ENCODE measurements around the gene DIPK2A. TPM values are rescaled to one million over a fixed set of nuclear protein-coding genes. Genes with fewer than 3 reads are reported as not detected.

The DIPK2A gene
- total RNA-seq, 3 donors from 2014 or later: 7.3 to 8.5 (median 8.0) TPM

DNA sequence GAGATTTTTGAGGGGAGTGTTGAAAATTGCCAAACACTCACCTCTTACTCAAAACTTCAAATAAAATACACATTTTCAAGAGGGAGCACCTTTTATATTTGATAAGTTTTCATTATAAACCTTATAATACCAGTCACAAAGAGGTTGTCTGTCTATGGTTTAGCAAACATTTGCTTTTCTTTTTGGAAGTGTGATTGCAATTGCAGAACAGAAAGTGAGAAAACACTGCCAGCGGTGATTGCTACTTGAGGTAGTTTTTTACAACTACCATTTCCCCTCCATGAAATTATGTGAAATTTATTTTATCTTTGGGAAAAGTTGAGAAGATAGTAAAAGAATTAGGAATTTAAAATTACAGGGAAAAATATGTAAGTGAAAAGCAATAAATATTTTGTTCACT is 20.1 kb downstream of the DIPK2A start:
- peaks cover 23% of the 10 kb centered on the region for H3K36me3 Mint-ChIP-seq (ENCODE audit: insufficient read depth)
- H3K9me3 Mint-ChIP-seq: no peaks in the 10 kb centered on the region
- ATAC-seq (no peak), DNase-seq (no peak)
- peaks cover 10% of the 10 kb centered on the region for H3K4me1 Mint-ChIP-seq (ENCODE audit: low read depth)
- H3K4me3 Mint-ChIP-seq: no peak overlapping the region
- H3K27me3 Mint-ChIP-seq (ENCODE audit: low read depth): no peaks in the 10 kb centered on the region

- no peaks in the 10 kb centered on the region for H3K4me1 Mint-ChIP-seq (ENCODE audit: low read depth)
- H3K9me3 Mint-ChIP-seq: no peaks in the 10 kb centered on the region
- ATAC-seq (no peak), DNase-seq (no peak)
- H3K27me3 Mint-ChIP-seq (ENCODE audit: low read depth): no peaks in the 10 kb centered on the region
- peaks cover 13% of the 10 kb centered on the region for H3K36me3 Mint-ChIP-seq (ENCODE audit: insufficient read depth)
- no peak overlapping the region for H3K4me3 Mint-ChIP-seq
These were observed 26.6 kb downstream of the DIPK2A start for GRCh38 chr3:143998266-143998665.

DNA sequence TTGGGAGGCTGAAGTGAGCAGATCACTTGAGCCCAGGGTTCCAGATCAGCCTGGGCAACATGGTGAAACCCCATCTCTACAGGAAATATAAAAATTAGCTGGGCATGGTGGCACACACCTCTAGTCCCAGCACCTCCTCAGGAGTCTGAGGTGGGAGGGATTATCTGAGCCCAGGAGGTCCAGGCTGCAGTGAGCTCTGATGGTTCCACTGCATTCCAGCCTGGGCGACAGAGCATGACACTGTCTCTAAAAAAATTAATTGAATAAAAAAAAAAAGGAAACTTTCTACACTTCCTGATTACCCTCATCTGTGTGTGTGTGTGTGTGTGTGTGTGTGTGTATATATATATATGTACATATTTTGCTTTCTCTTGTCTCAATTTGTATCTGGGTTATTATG is 31.4 kb downstream of the DIPK2A start:
- no peaks in the 10 kb centered on the region for H3K9me3 Mint-ChIP-seq
- H3K36me3 Mint-ChIP-seq (ENCODE audit: insufficient read depth): peaks cover 7% of the 10 kb centered on the region
- no peak overlapping the region for H3K4me3 Mint-ChIP-seq
- no peaks in the 10 kb centered on the region for H3K27me3 Mint-ChIP-seq (ENCODE audit: low read depth)
- no peaks in the 10 kb centered on the region for H3K4me1 Mint-ChIP-seq (ENCODE audit: low read depth)
- no peak for DNase-seq
- no peak for ATAC-seq

DNA sequence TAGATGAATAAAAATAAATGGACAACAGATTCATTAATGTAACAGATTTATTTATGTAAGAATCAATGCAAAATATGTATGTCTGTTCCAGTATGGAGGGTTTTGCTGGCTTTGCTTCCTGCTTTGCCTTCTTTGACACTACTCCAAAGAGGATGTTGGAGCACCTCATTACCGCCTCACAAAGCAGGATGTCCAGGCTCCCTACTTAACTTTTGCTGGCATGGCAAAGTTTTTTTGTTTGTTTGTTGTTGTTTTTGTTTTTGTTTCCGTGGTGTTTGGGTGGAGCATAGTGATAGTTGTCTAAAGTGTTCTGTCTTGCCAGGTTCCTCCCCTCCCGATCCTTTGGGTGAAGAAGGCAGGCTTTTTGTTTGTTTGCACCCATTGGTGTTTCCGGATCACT is 38.7 kb downstream of the DIPK2A start:
- no peaks in the 10 kb centered on the region for H3K27me3 Mint-ChIP-seq (ENCODE audit: low read depth)
- H3K36me3 Mint-ChIP-seq (ENCODE audit: insufficient read depth): no peaks in the 10 kb centered on the region
- H3K4me1 Mint-ChIP-seq (ENCODE audit: low read depth): no peaks in the 10 kb centered on the region
- ATAC-seq: no peak
- H3K9me3 Mint-ChIP-seq: no peaks in the 10 kb centered on the region
- DNase-seq: no peak
- H3K4me3 Mint-ChIP-seq: no peak overlapping the region

DNA sequence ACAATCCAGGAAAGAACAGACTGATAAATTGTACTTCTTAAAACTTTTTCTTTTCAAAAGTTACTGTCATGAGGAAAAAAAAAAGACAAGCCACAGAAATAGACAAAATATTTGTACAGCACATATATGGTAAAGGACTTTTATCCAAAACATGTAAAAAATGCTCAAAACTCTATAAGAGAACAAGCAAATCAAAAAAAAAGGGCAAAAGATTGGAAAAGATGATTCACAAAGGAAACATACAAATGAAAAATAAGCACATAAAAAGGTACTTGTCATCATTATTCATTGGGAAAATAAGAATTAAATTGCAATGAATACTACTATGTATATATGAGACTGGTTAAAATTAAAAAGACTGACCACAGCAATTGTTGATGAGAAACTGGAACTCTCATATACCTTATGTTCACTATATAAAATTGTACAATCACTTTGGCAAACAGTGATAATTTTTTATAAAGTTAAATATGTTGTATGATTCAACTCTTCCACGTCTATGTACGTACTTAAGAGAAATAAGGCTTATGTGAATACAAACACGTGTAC is 39.7 kb downstream of the DIPK2A start:
- Mint-ChIP-seq H3K4me1 (ENCODE audit: low read depth) (no peaks in the 10 kb centered on the region), H3K27me3 (ENCODE audit: low read depth) (no peaks in the 10 kb centered on the region), H3K36me3 (ENCODE audit: insufficient read depth) (no peaks in the 10 kb centered on the region), H3K9me3 (no peaks in the 10 kb centered on the region), H3K4me3 (no peak overlapping the region)
- no peak for DNase-seq
- no peak for ATAC-seq

DNA sequence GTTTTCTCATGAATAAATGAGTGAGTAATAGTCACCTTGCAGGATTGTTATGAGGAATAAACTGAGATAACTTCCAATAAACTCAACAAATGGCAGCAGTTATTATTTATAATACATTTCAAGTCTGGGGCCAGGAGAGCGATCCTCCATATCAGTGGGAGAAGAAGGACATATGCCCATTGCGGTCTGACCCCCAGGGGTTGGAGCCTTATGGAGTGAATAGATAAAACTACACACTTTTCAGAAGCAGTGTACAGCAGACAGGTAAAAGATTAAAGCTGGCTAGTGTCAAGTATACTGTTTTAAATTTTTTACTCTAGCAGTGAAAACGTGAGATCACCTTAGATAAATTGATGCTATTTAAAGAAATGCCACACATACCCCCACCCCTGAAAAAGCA is 43.5 kb downstream of the DIPK2A start:
- no peak for DNase-seq
- no peaks in the 10 kb centered on the region for H3K27me3 Mint-ChIP-seq (ENCODE audit: low read depth)
- no peaks in the 10 kb centered on the region for H3K4me1 Mint-ChIP-seq (ENCODE audit: low read depth)
- no peaks in the 10 kb centered on the region for H3K9me3 Mint-ChIP-seq
- ATAC-seq: no peak
- H3K4me3 Mint-ChIP-seq: no peak overlapping the region
- H3K36me3 Mint-ChIP-seq (ENCODE audit: insufficient read depth): no peaks in the 10 kb centered on the region

DNA sequence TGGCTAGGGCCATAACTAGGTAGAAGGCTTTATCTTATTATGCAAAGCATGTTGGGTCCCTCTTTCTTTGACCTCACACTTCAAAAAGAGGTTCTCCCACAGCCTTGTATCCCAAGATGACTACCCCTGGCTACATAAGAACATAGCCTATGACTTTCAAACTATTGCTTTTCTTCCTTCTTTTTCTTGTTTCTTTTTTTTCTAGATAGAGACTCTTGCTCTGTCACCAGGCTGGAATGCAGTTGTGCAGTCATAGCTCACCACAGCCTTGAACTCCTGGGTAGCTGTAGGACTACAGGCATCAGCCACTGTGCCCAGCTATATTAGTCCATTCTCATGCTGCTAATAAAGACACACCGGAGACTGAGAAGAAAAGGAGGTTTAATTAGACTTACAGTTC is 47.2 kb downstream of the DIPK2A start:
- no peaks in the 10 kb centered on the region for H3K9me3 Mint-ChIP-seq
- DNase-seq (no peak), ATAC-seq (no peak)
- H3K36me3 Mint-ChIP-seq (ENCODE audit: insufficient read depth): peaks cover 2% of the 10 kb centered on the region
- no peaks in the 10 kb centered on the region for H3K27me3 Mint-ChIP-seq (ENCODE audit: low read depth)
- H3K4me3 Mint-ChIP-seq: no peak overlapping the region
- H3K4me1 Mint-ChIP-seq (ENCODE audit: low read depth): no peaks in the 10 kb centered on the region

Other genes with a start within 250 kb of the DIPK2A start
- gene SLC9A9, start 123.4 kb upstream of the DIPK2A start, total RNA-seq: under 1 TPM; 0.56 to 0.98 (median 0.87) TPM

All from activated T-cell treated with anti-CD3 and anti-CD28 coated beads, Interleukin-2, amount 50 U/mL, for 4 hours (primary cell).